Activated CD4-positive, alpha-beta T cell treated with anti-CD3 and anti-CD28 coated beads, Interleukin-10, Interleukin-2, amounts not matched to agents 100 ng/mL and 50 ng/mL, durations not matched to agents 16 hours and 8 hours (primary cell): Measurements from ENCODE around the gene CCNC.

ENCODE experiments used
- DNase-seq: peaks from one replicate; pipeline ENCODE4 v3.0.0-alpha.2; 2020

Gene CCNC, protein sequence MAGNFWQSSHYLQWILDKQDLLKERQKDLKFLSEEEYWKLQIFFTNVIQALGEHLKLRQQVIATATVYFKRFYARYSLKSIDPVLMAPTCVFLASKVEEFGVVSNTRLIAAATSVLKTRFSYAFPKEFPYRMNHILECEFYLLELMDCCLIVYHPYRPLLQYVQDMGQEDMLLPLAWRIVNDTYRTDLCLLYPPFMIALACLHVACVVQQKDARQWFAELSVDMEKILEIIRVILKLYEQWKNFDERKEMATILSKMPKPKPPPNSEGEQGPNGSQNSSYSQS

GRCh38 chr6:99568103-99568933, at the start of gene CCNC:
Gene CCNC (minus strand): TSS chr6:99568660. CDS start chr6:99568527, 133 bp downstream.
- DNase-seq, result peak; percentile 93

- DNase-seq, result no peak
Measured at GRCh38 chr6:99617131-99617530, 48.7 kb upstream of the CCNC start.

- peak; percentile 23 for DNase-seq
Measured at GRCh38 chr6:99614430-99615186, 46.1 kb upstream of the CCNC start.

DNA sequence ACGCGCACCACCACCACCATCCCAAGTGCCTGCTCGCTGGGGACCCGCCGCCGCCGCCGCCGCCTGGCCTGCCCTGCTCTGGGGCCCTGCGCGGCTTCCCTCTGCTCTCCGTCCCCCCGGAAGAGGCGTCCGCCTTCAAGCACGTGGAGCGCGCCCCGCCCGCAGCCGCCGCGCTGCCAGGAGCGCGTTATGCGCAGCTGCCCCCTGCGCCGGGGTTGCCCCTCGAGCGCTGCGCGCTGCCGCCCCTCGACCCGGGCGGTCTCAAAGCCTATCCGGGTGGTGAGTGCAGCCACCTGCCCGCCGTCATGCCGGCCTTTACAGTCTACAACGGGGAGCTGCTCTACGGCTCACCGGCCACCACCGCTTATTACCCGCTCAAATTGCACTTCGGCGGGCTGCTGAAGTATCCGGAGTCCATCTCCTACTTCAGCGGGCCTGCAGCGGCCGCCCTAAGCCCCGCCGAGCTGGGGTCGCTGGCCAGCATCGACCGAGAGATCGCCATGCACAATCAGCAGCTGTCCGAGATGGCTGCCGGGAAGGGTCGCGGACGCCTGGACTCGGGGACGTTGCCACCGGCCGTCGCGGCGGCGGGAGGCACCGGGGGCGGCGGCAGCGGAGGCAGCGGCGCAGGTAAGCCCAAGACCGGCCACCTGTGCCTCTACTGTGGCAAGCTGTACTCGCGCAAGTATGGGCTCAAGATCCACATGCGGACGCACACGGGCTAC, 45.4 kb upstream of the CCNC start:
- DNase-seq, result no peak

DNA sequence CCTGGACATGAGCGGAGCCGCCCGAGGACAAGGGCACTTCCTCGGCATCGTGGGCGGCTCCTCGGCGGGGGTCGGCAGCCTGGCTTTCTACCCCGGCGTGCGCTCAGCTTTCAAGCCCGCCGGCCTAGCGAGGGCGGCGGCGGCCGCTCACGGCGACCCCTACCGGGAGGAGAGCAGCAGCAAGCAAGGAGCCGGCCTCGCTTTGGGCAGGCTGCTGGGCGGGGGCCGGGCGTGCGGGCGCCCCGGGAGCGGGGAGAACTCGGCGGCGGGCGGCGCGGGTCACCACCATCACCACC, 44.9 kb upstream of the CCNC start:
- DNase-seq, result peak; percentile 63

GRCh38 chr6:99612551-99613408, 44.3 kb upstream of the CCNC start:
- DNase-seq, result no peak

DNA sequence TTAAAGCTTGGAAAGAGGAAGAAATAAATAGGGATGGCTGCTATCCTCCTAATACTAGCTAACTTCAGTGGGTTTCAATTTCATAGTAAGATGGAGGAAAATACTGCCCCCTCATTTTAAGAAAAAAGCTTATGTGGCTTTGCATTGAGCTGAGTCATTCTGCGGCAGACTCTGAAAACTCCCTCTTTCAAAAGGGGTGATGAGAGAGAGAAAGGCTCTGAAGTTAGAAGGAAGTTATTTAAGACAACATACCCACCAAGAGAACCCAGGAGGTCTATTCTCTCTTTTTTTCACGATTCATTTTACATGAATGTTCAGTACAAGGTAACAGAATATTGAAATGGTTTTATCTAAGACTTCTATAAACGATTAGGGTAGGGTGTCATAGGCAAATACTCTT, 42.7 kb upstream of the CCNC start:
- peak; percentile 73 for DNase-seq

DNA sequence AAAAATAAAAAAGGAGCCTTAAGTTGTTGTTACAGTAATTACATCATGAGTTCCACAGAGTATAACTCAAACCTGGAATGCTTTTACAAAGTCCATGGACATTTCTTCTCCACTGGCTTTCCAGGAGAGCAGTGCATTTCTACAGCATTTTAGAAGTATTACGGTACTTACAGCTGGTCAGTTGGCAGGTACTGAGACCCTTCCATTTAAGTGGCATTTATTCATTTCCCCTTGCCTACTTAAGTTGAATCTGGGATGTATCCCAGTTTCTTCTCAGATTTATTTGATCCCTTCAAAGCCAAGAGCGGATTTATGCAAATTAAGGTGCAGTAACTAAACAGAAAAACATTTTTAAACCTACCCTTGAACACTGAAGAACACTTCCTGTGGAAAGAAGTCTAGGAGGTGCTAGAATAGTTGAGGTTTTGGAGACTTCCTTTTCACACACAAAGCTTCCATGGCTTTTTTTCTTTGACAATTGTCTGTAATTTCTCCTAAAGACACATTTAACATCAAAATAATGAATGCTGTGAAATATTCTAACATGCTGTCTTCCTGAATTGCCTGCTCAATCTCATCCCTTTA, 41.5 kb upstream of the CCNC start:
- DNase-seq, result peak; percentile 22

DNA sequence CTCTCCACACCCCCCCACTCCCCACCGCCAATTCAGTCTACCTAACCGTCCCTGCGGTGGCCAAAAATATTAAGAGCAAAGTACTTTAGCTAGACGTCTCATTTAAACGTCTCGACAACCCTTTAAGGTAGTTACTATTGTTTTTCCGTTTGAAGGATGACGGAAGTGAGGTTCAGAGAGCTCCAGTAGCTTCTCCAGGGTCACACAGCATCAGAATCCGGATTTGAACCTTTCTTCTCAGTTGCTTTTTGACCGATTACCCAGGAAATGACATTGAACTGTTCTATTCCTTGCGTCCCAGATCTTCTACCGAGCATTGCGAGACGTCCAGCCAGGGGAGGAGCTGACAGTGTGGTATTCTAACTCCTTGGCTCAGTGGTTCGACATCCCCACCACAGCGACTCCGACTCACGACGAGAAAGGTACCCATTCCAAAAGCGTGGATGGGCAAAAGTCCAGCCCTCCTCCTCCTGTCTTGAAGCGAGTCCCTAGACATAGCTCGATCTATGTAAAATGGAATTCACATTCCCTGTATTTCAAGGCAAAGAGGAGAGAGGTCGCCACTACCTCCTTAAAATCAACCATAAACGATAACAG, 40.5 kb upstream of the CCNC start:
- DNase-seq, result no peak

- DNase-seq, result no peak
Measured at GRCh38 chr6:99608059-99608885, 39.8 kb upstream of the CCNC start.

DNA sequence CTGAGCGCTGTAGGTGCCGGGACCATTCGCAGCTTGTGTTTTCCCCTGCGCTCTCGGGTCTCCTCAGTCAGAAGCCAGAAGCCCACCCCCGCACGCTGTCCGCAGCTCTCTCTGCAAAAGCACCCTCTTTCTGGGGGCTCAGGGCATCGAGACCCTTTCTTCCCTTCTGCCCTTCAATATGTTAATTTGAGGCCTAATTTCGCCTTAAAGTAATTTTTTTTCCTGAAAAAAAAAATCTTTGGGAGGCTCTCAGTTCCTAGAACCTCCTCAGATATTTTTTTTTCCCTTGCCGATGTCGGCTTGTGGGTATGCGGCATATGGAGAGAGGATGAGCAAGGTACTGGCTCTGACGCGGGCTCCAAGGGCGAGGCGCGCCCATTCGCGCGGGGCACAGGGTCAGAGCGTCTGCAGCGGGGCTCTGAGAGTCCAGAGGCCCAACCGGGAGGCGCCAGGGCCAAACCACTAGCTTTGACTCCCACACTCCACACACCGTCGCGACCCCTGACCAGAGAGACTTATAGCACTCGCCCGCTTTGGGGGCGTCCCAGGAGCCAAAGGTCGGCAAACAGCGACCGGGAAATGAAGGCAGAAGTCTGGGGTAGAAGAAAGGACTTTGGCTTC, 39.1 kb upstream of the CCNC start:
- DNase-seq, result no peak

DNA sequence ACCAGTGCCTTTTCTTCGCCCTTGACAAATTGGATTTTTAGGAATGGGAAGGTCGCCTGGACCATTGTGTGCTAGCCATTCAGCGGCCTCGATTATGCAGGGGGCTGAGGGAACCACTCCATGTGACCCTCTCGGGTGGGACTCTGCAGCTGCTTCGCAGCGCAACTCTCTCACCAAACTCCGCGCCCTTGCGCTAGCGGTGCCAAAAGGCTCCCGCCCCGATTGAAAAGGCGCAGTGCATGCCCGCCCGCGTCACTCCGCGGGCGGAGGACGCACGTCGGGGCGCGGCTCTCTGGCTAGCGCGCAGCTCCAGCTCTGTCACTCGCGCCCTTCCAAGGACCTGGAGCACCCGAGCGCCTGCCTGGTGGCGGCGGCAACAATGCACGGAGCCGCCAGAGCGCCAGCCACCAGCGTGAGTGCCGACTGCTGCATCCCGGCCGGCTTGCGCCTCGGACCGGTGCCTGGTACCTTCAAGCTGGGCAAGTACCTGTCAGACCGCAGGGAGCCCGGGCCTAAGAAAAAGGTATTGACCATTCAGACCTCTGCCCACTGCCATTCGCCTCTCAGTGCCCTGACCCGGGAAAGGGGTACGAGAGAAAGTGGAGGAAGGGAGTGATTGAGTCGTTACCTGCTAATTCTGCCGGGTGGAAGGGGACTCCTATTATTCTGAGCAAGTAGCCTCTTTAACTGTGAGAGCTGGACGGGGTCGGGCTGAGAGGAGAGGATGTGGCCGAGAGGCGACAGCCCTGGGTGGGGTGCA, 38.4 kb upstream of the CCNC start, which contains the start of gene PRDM13:
TSS of gene PRDM13 (plus strand) at position 178 of the 760 bp plus-strand sequence. CDS start at position 380, 202 bp downstream.
- DNase-seq, result peak; percentile 16

DNA sequence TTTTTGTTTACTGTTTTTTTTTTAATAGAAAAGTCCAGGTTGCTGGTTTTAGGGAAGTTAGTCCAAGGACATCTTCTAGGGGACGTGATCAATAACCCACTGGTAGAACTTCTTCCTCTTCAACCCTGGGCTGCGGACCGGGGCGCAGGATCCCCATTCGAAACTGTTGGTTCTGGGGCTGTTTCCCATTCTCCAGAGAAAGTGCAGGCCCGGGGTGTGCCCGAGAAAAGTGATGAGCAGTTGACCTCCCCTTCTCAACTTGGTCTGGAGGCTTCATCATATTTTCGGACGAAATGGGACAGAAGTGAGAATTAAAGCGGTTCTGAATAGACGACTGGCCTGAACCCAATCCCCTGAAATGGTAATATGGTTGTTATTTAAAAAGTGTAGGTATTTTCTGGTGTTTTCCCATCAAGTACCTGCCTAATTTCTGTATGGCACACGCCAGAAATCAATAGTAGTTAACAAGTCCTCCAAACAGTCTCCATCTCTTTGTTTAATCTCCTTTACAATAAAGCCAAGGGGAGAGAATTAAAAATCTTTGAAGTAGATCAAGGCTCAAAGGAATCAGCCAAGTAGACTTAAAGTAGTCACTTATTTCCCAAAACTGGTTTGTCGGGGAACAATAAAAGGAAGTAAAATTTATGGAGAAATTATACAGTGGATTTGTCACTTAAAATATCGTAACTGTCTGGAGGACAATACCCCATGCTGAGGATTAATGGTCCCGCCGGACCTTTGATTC, 37.6 kb upstream of the CCNC start:
- DNase-seq, result no peak

GRCh38 chr6:99605074-99605734, 36.7 kb upstream of the CCNC start:
- no peak for DNase-seq

DNA sequence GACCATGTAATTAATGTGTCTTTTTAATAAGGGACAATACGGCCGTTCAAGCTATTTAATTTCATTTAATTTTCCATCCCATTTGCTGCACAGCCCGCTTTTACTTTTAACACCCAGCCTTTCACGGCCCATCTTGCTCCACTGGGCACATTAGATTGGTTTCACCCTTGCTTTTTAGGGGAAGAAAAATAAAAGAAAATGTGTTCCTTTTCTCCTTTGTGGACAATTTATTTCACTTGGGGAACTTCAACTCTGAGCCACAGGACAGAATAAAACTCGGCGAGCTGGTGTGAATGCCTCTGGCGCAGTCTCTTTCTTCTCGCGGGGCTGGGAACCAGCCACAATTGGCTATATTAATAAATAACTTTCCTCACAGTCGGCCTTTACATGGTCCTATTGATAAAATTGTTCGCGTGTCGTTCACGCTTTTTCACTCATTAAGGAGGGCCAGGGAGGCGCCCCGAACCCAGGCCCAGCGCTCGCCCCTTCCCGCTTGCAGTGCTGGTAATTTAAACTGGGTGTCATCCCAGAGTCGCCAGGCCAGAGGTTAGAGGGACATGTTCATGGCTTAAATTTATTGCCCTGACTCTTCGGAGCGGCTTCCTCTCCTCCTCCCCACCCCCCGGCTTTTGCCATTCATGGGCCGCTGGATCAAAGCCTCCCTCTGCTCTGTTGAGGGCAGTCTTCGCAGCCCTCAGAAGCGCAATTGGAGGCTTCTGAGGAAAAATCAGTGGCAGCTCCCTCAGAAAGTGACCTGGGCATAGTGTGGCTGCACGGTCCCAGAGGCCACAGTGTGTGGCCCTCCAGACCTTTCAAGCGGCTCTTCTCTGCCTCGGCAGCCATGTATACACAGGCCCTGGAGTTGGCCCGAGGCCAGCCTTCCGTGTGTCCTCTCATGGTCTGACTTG, 36.0 kb upstream of the CCNC start:
- no peak for DNase-seq

- peak; percentile 18 for DNase-seq
Measured at GRCh38 chr6:99603421-99604165, 35.1 kb upstream of the CCNC start.
